Measurements from ENCODE around the gene BTF3.

BTF3 gene

GRCh38 chr5:73531356-73531755 is 33.1 kb downstream of the BTF3 start:
- no peaks in the 10 kb centered on the region for H3K4me1 Mint-ChIP-seq
- no peaks in the 10 kb centered on the region for H3K36me3 Mint-ChIP-seq
- H3K27ac Mint-ChIP-seq: no peak overlapping the region
- peaks cover 9% of the 10 kb centered on the region for H3K27me3 Mint-ChIP-seq
- H3K4me3 Mint-ChIP-seq: no peak overlapping the region
- no peaks in the 10 kb centered on the region for H3K9me3 Mint-ChIP-seq

GRCh38 chr5:73532195-73532594 is 34.0 kb downstream of the BTF3 start:
- Mint-ChIP-seq H3K4me1 (no peaks in the 10 kb centered on the region), H3K27me3 (peaks cover 8% of the 10 kb centered on the region), H3K9me3 (no peaks in the 10 kb centered on the region), H3K27ac (no peak overlapping the region), H3K36me3 (no peaks in the 10 kb centered on the region), H3K4me3 (no peak overlapping the region)

- Mint-ChIP-seq H3K36me3 (no peaks in the 10 kb centered on the region), H3K4me3 (no peak overlapping the region), H3K27ac (no peak overlapping the region), H3K27me3 (peaks cover 8% of the 10 kb centered on the region), H3K4me1 (no peaks in the 10 kb centered on the region), H3K9me3 (no peaks in the 10 kb centered on the region)
These were observed 35.9 kb downstream of the BTF3 start for GRCh38 chr5:73534011-73534644.

- H3K4me3 Mint-ChIP-seq: no peak overlapping the region
- H3K36me3 Mint-ChIP-seq: no peaks in the 10 kb centered on the region
- no peak overlapping the region for H3K27ac Mint-ChIP-seq
- H3K27me3 Mint-ChIP-seq: peaks cover 7% of the 10 kb centered on the region
- no peaks in the 10 kb centered on the region for H3K9me3 Mint-ChIP-seq
- H3K4me1 Mint-ChIP-seq: no peaks in the 10 kb centered on the region
These were observed 36.7 kb downstream of the BTF3 start for GRCh38 chr5:73534971-73535370.

GRCh38 chr5:73539730-73540129 is 41.5 kb downstream of the BTF3 start:
- no peaks in the 10 kb centered on the region for H3K36me3 Mint-ChIP-seq
- peaks cover 9% of the 10 kb centered on the region for H3K27me3 Mint-ChIP-seq
- H3K27ac Mint-ChIP-seq: no peak overlapping the region

GRCh38 chr5:73540192-73540591 is 42.0 kb downstream of the BTF3 start:
- Mint-ChIP-seq H3K9me3 (no peaks in the 10 kb centered on the region), H3K4me3 (no peak overlapping the region), H3K27ac (no peak overlapping the region), H3K36me3 (no peaks in the 10 kb centered on the region), H3K27me3 (peaks cover 9% of the 10 kb centered on the region), H3K4me1 (no peaks in the 10 kb centered on the region)

More at GRCh38 chr5:73539730-73540129, 41.5 kb downstream of the BTF3 start:
- no peaks in the 10 kb centered on the region for H3K9me3 Mint-ChIP-seq
- H3K4me3 Mint-ChIP-seq: no peak overlapping the region
- no peaks in the 10 kb centered on the region for H3K4me1 Mint-ChIP-seq

- H3K27me3 Mint-ChIP-seq: peaks cover 10% of the 10 kb centered on the region
- H3K36me3 Mint-ChIP-seq: no peaks in the 10 kb centered on the region
- no peaks in the 10 kb centered on the region for H3K4me1 Mint-ChIP-seq
- no peak overlapping the region for H3K4me3 Mint-ChIP-seq
- H3K27ac Mint-ChIP-seq: no peak overlapping the region
- no peaks in the 10 kb centered on the region for H3K9me3 Mint-ChIP-seq
These were observed 43.8 kb downstream of the BTF3 start for GRCh38 chr5:73542020-73542419.

GRCh38 chr5:73544429-73545402 is 46.5 kb downstream of the BTF3 start:
- no peaks in the 10 kb centered on the region for H3K9me3 Mint-ChIP-seq
- H3K36me3 Mint-ChIP-seq: no peaks in the 10 kb centered on the region
- no peaks in the 10 kb centered on the region for H3K4me1 Mint-ChIP-seq
- peaks cover 10% of the 10 kb centered on the region for H3K27me3 Mint-ChIP-seq
- H3K27ac Mint-ChIP-seq: no peak overlapping the region
- no peak overlapping the region for H3K4me3 Mint-ChIP-seq

- H3K4me3 Mint-ChIP-seq: no peak overlapping the region
- H3K36me3 Mint-ChIP-seq: no peaks in the 10 kb centered on the region
- H3K27me3 Mint-ChIP-seq: peaks cover 6% of the 10 kb centered on the region
- no peak overlapping the region for H3K27ac Mint-ChIP-seq
- no peaks in the 10 kb centered on the region for H3K4me1 Mint-ChIP-seq
- H3K9me3 Mint-ChIP-seq: no peaks in the 10 kb centered on the region
These were observed 47.1 kb downstream of the BTF3 start for GRCh38 chr5:73545403-73545779.

- Mint-ChIP-seq H3K27me3 (peaks cover 3% of the 10 kb centered on the region), H3K4me1 (no peaks in the 10 kb centered on the region), H3K4me3 (no peak overlapping the region), H3K27ac (no peak overlapping the region), H3K9me3 (no peaks in the 10 kb centered on the region), H3K36me3 (peaks cover 6% of the 10 kb centered on the region)
These were observed 51.8 kb downstream of the BTF3 start for GRCh38 chr5:73550016-73550415.

- no peak overlapping the region for H3K4me3 Mint-ChIP-seq
- peaks cover 8% of the 10 kb centered on the region for H3K36me3 Mint-ChIP-seq
- no peaks in the 10 kb centered on the region for H3K4me1 Mint-ChIP-seq
- H3K27ac Mint-ChIP-seq: no peak overlapping the region
- H3K9me3 Mint-ChIP-seq: no peaks in the 10 kb centered on the region
- H3K27me3 Mint-ChIP-seq: no peaks in the 10 kb centered on the region
These were observed 54.4 kb downstream of the BTF3 start for GRCh38 chr5:73552642-73553041.

All from activated naive CD4-positive, alpha-beta T cell treated with anti-CD3 and anti-CD28 coated beads, Interleukin-2, amount 50 U/mL, for 24 hours (primary cell).